Activated CD4-positive, alpha-beta memory T cell treated with anti-CD3 and anti-CD28 coated beads for 36 hours (primary cell): ENCODE results near the gene TREM1. TPM values are rescaled to one million over a fixed set of nuclear protein-coding genes. Genes with fewer than 3 reads are reported as not detected.

Experiments
- CTCF ChIA-PET: fragments of 350-600 bp; sonication (Branson Sonifier 250); formaldehyde crosslinking; loops from one replicate; lab custom pipeline; 2021; ENCODE audit warnings: antibody characterized with exemption, inconsistent platforms; lab: Charles Lee
- POLR2A ChIA-PET: fragments of 350-600 bp; sonication (Branson Sonifier 250); formaldehyde crosslinking; loops from one replicate; lab custom pipeline; 2021; ENCODE audit warnings: antibody characterized with exemption; lab: Charles Lee
- DNase-seq: peaks from one replicate; pipeline ENCODE4 v3.0.0-alpha.2; 2020
- H3K27ac Mint-ChIP-seq: one replicate; pipeline ENCODE4 v1.8.0; 2021; ENCODE audit warnings: mixed read lengths
- H3K27me3 Mint-ChIP-seq: one replicate; pipeline ENCODE4 v1.8.0; 2021; ENCODE audit warnings: mixed read lengths
- H3K36me3 Mint-ChIP-seq: one replicate; pipeline ENCODE4 v1.8.0; 2021; ENCODE audit warnings: mixed read lengths
- H3K4me1 Mint-ChIP-seq: one replicate; pipeline ENCODE4 v1.8.0; 2021; ENCODE audit warnings: low read depth, mixed read lengths
- H3K4me3 Mint-ChIP-seq: one replicate; pipeline ENCODE4 v1.8.0; 2021; ENCODE audit warnings: mild to moderate bottlenecking, mixed read lengths
- H3K9me3 Mint-ChIP-seq: one replicate; pipeline ENCODE4 v1.8.0; 2021; ENCODE audit warnings: mixed read lengths
- intact Hi-C: fragments of 100-400 bp; cut with micrococcal nuclease; formaldehyde crosslinking; loops from one replicate; pipeline ENCODE4 v1.15.1; 2023
- total RNA-seq, 2 experiments: library from RNA; stranded (reverse); gene quantifications; one replicate each; pipeline ENCODE4 v1.2.3, GENCODE V29; 2021

Gene TREM1
- total RNA-seq, 2 experiments from 2014 or later: 0.17 to 0.27 TPM

- Mint-ChIP-seq H3K27me3 (peaks cover 7% of the 10 kb centered on the region), H3K36me3 (no peaks in the 10 kb centered on the region), H3K9me3 (no peaks in the 10 kb centered on the region), H3K4me1 (no peaks in the 10 kb centered on the region), H3K27ac (no peak within 1 kb of the TSS), H3K4me3 (no peak within 1 kb of the TSS)
- POLR2A ChIA-PET: no interaction called here
- CTCF ChIA-PET: no interaction called here
- intact Hi-C loops: no loop called here
- DNase-seq: no peak
Observed at GRCh38 chr6:41228096-41228495, 58.4 kb downstream of the TREM1 start, which contains the start of gene TREML4. TREML4 (plus strand) TSS chr6:41228349; CDS start chr6:41228428, 79 bp downstream.

GRCh38 chr6:41226752-41227151 lies 59.7 kb downstream of the TREM1 start:
- DNase-seq: no peak
- H3K9me3 Mint-ChIP-seq: no peaks in the 10 kb centered on the region
- intact Hi-C loops: no loop called here
- POLR2A ChIA-PET: no interaction called here
- H3K36me3 Mint-ChIP-seq: no peaks in the 10 kb centered on the region
- peaks cover 7% of the 10 kb centered on the region for H3K27me3 Mint-ChIP-seq
- no peaks in the 10 kb centered on the region for H3K4me1 Mint-ChIP-seq
- CTCF ChIA-PET: no interaction called here
- no peak overlapping the region for H3K27ac Mint-ChIP-seq
- H3K4me3 Mint-ChIP-seq: no peak overlapping the region

GRCh38 chr6:41224800-41225199 lies 61.7 kb downstream of the TREM1 start:
- Mint-ChIP-seq H3K4me1 (no peaks in the 10 kb centered on the region), H3K27me3 (peaks cover 7% of the 10 kb centered on the region), H3K4me3 (no peak overlapping the region), H3K27ac (no peak overlapping the region), H3K9me3 (peaks cover 8% of the 10 kb centered on the region), H3K36me3 (no peaks in the 10 kb centered on the region)
- CTCF ChIA-PET: interaction anchor here (0.9 kb wide), 1 partner anchor 95 kb away, joined by 4 read pairs; no protein-coding TSS in a partner anchor
- POLR2A ChIA-PET: no interaction called here
- no peak for DNase-seq
- intact Hi-C loops: no loop called here

Other genes with a start within 250 kb of the TREM1 start
- gene UNC5CL, start 247.5 kb downstream of the TREM1 start, total RNA-seq: 1 to 10 TPM; 2.4 to 2.5 TPM
- gene TSPO2, start 244.2 kb downstream of the TREM1 start, total RNA-seq: not detected
- not detected for gene APOBEC2, start 233.5 kb downstream of the TREM1 start, total RNA-seq
- 10 to 100 TPM; 40.5 to 42.9 TPM for gene OARD1, start 214.3 kb downstream of the TREM1 start, total RNA-seq
- 10 to 100 TPM; 30.2 to 30.4 TPM for gene NFYA, start 213.7 kb downstream of the TREM1 start, total RNA-seq
- not detected for gene TREML1, start 132.3 kb downstream of the TREM1 start, total RNA-seq
- not detected for gene TREM2, start 123.6 kb downstream of the TREM1 start, total RNA-seq
- gene TREML2, start 85.5 kb downstream of the TREM1 start, total RNA-seq: 1 to 10 TPM; 7.4 to 7.5 TPM
- not detected for gene TREML4, start 58.3 kb downstream of the TREM1 start, total RNA-seq
- gene NCR2, start 48.9 kb upstream of the TREM1 start, total RNA-seq: not detected